H1 (cell line): Measurements from ENCODE around the gene ARCN1. TPM values are rescaled to one million over a fixed set of nuclear protein-coding genes. Genes with fewer than 3 reads are reported as not detected.
A peak's percentile ranks its signal among the peaks of the same experiment; 100 is the strongest.

Experiments
- CTCF ChIA-PET: fragments of 300-600 bp; sonication (Branson Sonifier 250); formaldehyde crosslinking; loops from one replicate; lab custom pipeline; 2021; ENCODE audit not compliant: partially characterized antibody; lab: Charles Lee
- POLR2A ChIA-PET: fragments of 300-600 bp; sonication (Branson Sonifier 250); formaldehyde crosslinking; loops from one replicate; lab custom pipeline; 2021; ENCODE audit warnings: inconsistent platforms; ENCODE audit not compliant: partially characterized antibody; lab: Charles Lee
- DNase-seq, 2 experiments: peaks; one replicate each; pipeline versions ENCODE4 v3.0.0 to v3.0.0-alpha.2; 2010 to 2022; ENCODE audit warnings: low spot score in 2 of 2, low read depth in 1 of 2, mixed read lengths in 1 of 2
- FAIRE-seq: peaks from 2 replicates; lab custom pipeline; 2011; peaks lifted over from hg19 to GRCh38; lab: Jason Lieb, UNC
- H2AFZ ChIP-seq: 2 replicates; pipeline ENCODE4 v1.8.1; 2012; ENCODE audit warnings: low read length, inconsistent platforms
- H2AK5ac ChIP-seq: 2 replicates; pipeline ENCODE4 v1.6.1; 2013; ENCODE audit warnings: low read depth, low read length
- H2BK120ac ChIP-seq: replicated peaks from 2 replicates; pipeline ENCODE3; 2013; ENCODE audit warnings: low read depth, low read length, inconsistent platforms
- H2BK12ac ChIP-seq: 2 replicates; pipeline ENCODE4 v1.6.1; 2013; ENCODE audit warnings: low read depth, low read length
- H2BK15ac ChIP-seq: 2 replicates; pipeline ENCODE4 v1.6.1; 2013; ENCODE audit warnings: low read length
- H2BK20ac ChIP-seq: 2 replicates; pipeline ENCODE4 v1.6.1; 2013; ENCODE audit warnings: low read length
- H2BK5ac ChIP-seq: 2 replicates; pipeline ENCODE4 v1.6.1; 2013; ENCODE audit warnings: low read depth, low read length
- H3K14ac ChIP-seq: 2 replicates; pipeline ENCODE4 v1.6.1; 2013; ENCODE audit warnings: inconsistent platforms; ENCODE audit not compliant: insufficient read length
- H3K18ac ChIP-seq: 2 replicates; pipeline ENCODE4 v1.6.1; 2013; ENCODE audit warnings: low read length; ENCODE audit errors: extremely low read depth
- H3K23ac ChIP-seq: 2 replicates; pipeline ENCODE4 v1.6.1; 2013; ENCODE audit warnings: inconsistent platforms; ENCODE audit not compliant: insufficient read length
- H3K23me2 ChIP-seq: 2 replicates; pipeline ENCODE4 v1.6.1; 2013; ENCODE audit warnings: low read depth, low read length
- H3K27ac ChIP-seq: 2 replicates; pipeline ENCODE4 v1.6.1; 2011; ENCODE audit warnings: low read depth, low read length, inconsistent platforms
- H3K27me3 ChIP-seq, 4 experiments: replicated peaks in 1 of 4; 1 replicate in 1 of 4; 2 replicates in 3 of 4; pipeline versions ENCODE4 v1.6.1 to v1.8.1; 2011 to 2013; ENCODE audit warnings: low read length in 3 of 4, mild to moderate bottlenecking in 3 of 4, inconsistent platforms in 2 of 4, mixed read lengths in 2 of 4, moderate library complexity in 1 of 4; ENCODE audit not compliant: control insufficient read depth in 3 of 4, insufficient read depth in 3 of 4; ENCODE audit errors: extremely low read depth in 1 of 4
- H3K36me3 ChIP-seq, 4 experiments: 2 replicates each; pipeline versions ENCODE4 v1.6.1 to v1.8.1; 2011 to 2013; ENCODE audit warnings: mild to moderate bottlenecking in 4 of 4, low read length in 3 of 4, moderate library complexity in 2 of 4, control low read depth in 1 of 4, inconsistent platforms in 1 of 4; ENCODE audit not compliant: insufficient read depth in 4 of 4, control insufficient read depth in 2 of 4
- H3K4ac ChIP-seq: replicated peaks from 2 replicates; pipeline ENCODE3; 2013; ENCODE audit warnings: low read length, low read depth, mixed read lengths, inconsistent platforms; ENCODE audit not compliant: insufficient read length
- H3K4me1 ChIP-seq, 4 experiments: replicated peaks in 1 of 4; 1 replicate in 1 of 4; 2 replicates in 3 of 4; pipeline versions ENCODE4 v1.6.1 to v1.8.1; 2011 to 2013; ENCODE audit warnings: low read length in 3 of 4, inconsistent platforms in 2 of 4, mixed read lengths in 1 of 4; ENCODE audit not compliant: insufficient read depth in 4 of 4, control insufficient read depth in 3 of 4
- H3K4me2 ChIP-seq, 2 experiments: 2 replicates each; pipeline versions ENCODE4 v1.6.1 to v1.8.1; 2011 to 2013; ENCODE audit warnings: low read depth in 2 of 2, low read length in 2 of 2, control low read depth in 1 of 2, inconsistent platforms in 1 of 2, mild to moderate bottlenecking in 1 of 2; ENCODE audit not compliant: insufficient read depth in 1 of 2
- H3K4me3 ChIP-seq, 4 experiments: fragments of 200-600, 300-600 bp in 1 of 4; sonication (generic), shearing (Covaris generic), sonication (Bioruptor Twin) in 1 of 4; 2 replicates each; pipeline versions ENCODE4 v1.5.1 to v1.8.1; 2011 to 2016; ENCODE audit warnings: low read length in 4 of 4, low read depth in 3 of 4, control low read depth in 2 of 4, inconsistent platforms in 2 of 4, mild to moderate bottlenecking in 2 of 4, mixed read lengths in 1 of 4, moderate library complexity in 1 of 4; ENCODE audit not compliant: insufficient read depth in 2 of 4; ENCODE audit errors: extremely low read depth in 1 of 4
- H3K56ac ChIP-seq: replicated peaks from 2 replicates; pipeline ENCODE3; 2013; ENCODE audit warnings: low read depth, mild to moderate bottlenecking, mixed read lengths, low read length, inconsistent platforms; ENCODE audit not compliant: insufficient read length
- H3K79me1 ChIP-seq: 2 replicates; pipeline ENCODE4 v1.6.1; 2013; ENCODE audit warnings: low read depth, low read length, control low read depth
- H3K79me2 ChIP-seq, 2 experiments: 2 replicates each; pipeline versions ENCODE4 v1.6.1 to v1.8.1; 2012 to 2013; ENCODE audit warnings: low read length in 2 of 2, mild to moderate bottlenecking in 2 of 2, inconsistent platforms in 1 of 2; ENCODE audit not compliant: insufficient read depth in 2 of 2, control insufficient read depth in 1 of 2
- H3K9ac ChIP-seq, 4 experiments: replicated peaks in 1 of 4; 1 replicate in 1 of 4; 2 replicates in 3 of 4; pipeline versions ENCODE4 v1.6.1 to v1.8.1; 2011 to 2013; ENCODE audit warnings: low read depth in 3 of 4, low read length in 3 of 4, control low read depth in 2 of 4, mild to moderate bottlenecking in 2 of 4, moderate library complexity in 2 of 4, inconsistent platforms in 1 of 4; ENCODE audit errors: extremely low read depth in 1 of 4
- H3K9me3 ChIP-seq, 2 experiments: 2 replicates each; pipeline versions ENCODE4 v1.6.1 to v1.8.1; 2012 to 2013; ENCODE audit warnings: mild to moderate bottlenecking in 2 of 2, moderate library complexity in 2 of 2, control low read depth in 1 of 2, inconsistent platforms in 1 of 2, low read depth in 1 of 2, low read length in 1 of 2, mixed read lengths in 1 of 2; ENCODE audit not compliant: insufficient read depth in 2 of 2
- H4K20me1 ChIP-seq, 2 experiments: replicated peaks in 1 of 2; 2 replicates each; pipeline versions ENCODE3 to v1.8.1; 2011 to 2013; ENCODE audit warnings: inconsistent platforms in 2 of 2, low read length in 2 of 2, mild to moderate bottlenecking in 1 of 2; ENCODE audit not compliant: insufficient read depth in 2 of 2, control insufficient read depth in 1 of 2
- H4K5ac ChIP-seq: 2 replicates; pipeline ENCODE4 v1.6.1; 2013; ENCODE audit warnings: low read length, low read depth, mixed read lengths, inconsistent platforms; ENCODE audit not compliant: insufficient read length
- H4K8ac ChIP-seq: 2 replicates; pipeline ENCODE4 v1.8.0; 2013; ENCODE audit warnings: mild to moderate bottlenecking, moderate library complexity, low read length, inconsistent platforms; ENCODE audit not compliant: insufficient read depth; ENCODE audit errors: extremely low read depth
- H4K91ac ChIP-seq: replicated peaks from 2 replicates; pipeline ENCODE3; 2013; ENCODE audit warnings: low read length, mixed read lengths, inconsistent platforms; ENCODE audit not compliant: insufficient read length
- ASH2L ChIP-seq: fragments of 200-600, 300-600 bp; sonication (generic); IDR thresholded peaks from one replicate; pipeline ENCODE4 v1.7.1; 2017; ENCODE audit warnings: low read length
- PHF8 ChIP-seq: fragments of 200-600 bp; sonication (generic); conservative IDR thresholded peaks from 2 replicates; pipeline ENCODE4 v1.7.1; 2012; ENCODE audit warnings: low read depth, mild to moderate bottlenecking, inconsistent platforms, low read length, moderate library complexity
- RAD21 ChIP-seq, 2 experiments: IDR thresholded peaks in 1 of 2; conservative IDR thresholded peaks in 1 of 2; 2 replicates each; pipeline ENCODE4 v1.6.1; 2011; ENCODE audit warnings: low read depth in 2 of 2, low read length in 2 of 2, improper control_type of control experiment in 1 of 2, inconsistent platforms in 1 of 2, mild to moderate bottlenecking in 1 of 2, moderate library complexity in 1 of 2
- WGBS, 2 experiments: shearing (Covaris generic) in 1 of 2; methylation state at CpG; one replicate each; pipeline versions ENCODE4 v1.1.6 to v1.1.7; 2013 to 2015; ENCODE audit warnings: low lambda C conversion rate in 2 of 2, mixed read lengths in 2 of 2, inconsistent platforms in 1 of 2, low coverage in 1 of 2, missing lambda C conversion rate in 1 of 2; ENCODE audit not compliant: insufficient replicate concordance in 2 of 2, insufficient coverage in 1 of 2, insufficient read length in 1 of 2; ENCODE audit errors: extremely low coverage in 1 of 2, missing lambda C conversion rate in 1 of 2; 5-methylcytosine and 5-hydroxymethylcytosine counted together
- polyA plus RNA-seq, 7 experiments: library from polyadenylated mRNA; depleted of rRNA in 3 of 7; stranded (reverse) in 5 of 7; unstranded in 2 of 7; fragments of >200 nt in 5 of 7; fragments of 200-250 nt in 2 of 7; gene quantifications; 1 replicate in 5 of 7; 2 replicates in 1 of 7; 4 replicates in 1 of 7; pipeline versions ENCODE4 v1.2.1 to v1.2.3, GENCODE V29; 2011 to 2013; ENCODE audit warnings: missing spikeins in 2 of 7, mixed read lengths in 2 of 7
- total RNA-seq: library from RNA; stranded (reverse); fragmentation: NEBNext Ultra II Directional; extraction: Animal tissue kit (Norgen Biotek cat#: 25700); gene quantifications from 2 replicates; pipeline ENCODE4 v1.2.1, GENCODE V29; 2021

ARCN1 gene
- total and polyA plus RNA-seq, 2 of the 8 experiments (the other 6 are each of a cell fraction or from before 2014, with no cell fraction given): 132 to 146 TPM

- 64% methylated on average over 2 of the region's 2 CpGs; no CpG with 5 or more reads in 1 of the 2 experiments for WGBS, 2 experiments
- peaks cover 0 to 20% of the 10 kb centered on the region in 2 experiments for H4K20me1 ChIP-seq
- CTCF ChIA-PET: interaction anchor here (0.6 to 10.4 kb wide), 7 partner anchors 10 to 712 kb away, joined by 3 to 155 read pairs (median 5); partner anchors contain the start of gene PHLDB1
Observed at GRCh38 chr11:118625976-118626375, 53.8 kb downstream of the ARCN1 start.

More at GRCh38 chr11:118625976-118626375, 53.8 kb downstream of the ARCN1 start:
- Histone ChIP-seq H3K23ac (no peak overlapping the region), H3K4me1 (peaks cover 0 to 18% (median 14%) of the 10 kb centered on the region in 4 experiments; a peak in 6 of 7 replicates), H3K4ac (no peak overlapping the region), H4K91ac (no peak overlapping the region), H2AK5ac (no peak overlapping the region), H3K4me3 (no peak overlapping the region), H3K56ac (no peak overlapping the region), H3K36me3 (peaks cover 12 to 33% (median 24%) of the 10 kb centered on the region in 4 experiments), H3K4me2 (no peak overlapping the region), H2AFZ (no peak overlapping the region), H3K27ac (no peak overlapping the region), H2BK12ac (no peak overlapping the region), H2BK5ac (no peak overlapping the region), H3K14ac (no peak overlapping the region), H4K5ac (no peak overlapping the region), H3K9ac (no peak overlapping the region), H2BK20ac (no peak overlapping the region), H4K8ac (no peak overlapping the region), H3K27me3 (no peaks in the 10 kb centered on the region), H2BK120ac (no peak overlapping the region), H3K23me2 (peaks cover 10% of the 10 kb centered on the region), H2BK15ac (no peak overlapping the region), H3K9me3 (no peaks in the 10 kb centered on the region), H3K18ac (no peak overlapping the region), H3K79me1 (peaks cover 20% of the 10 kb centered on the region), H3K79me2 (peaks cover 7 to 27% of the 10 kb centered on the region in 2 experiments; a peak in 2 of 4 replicates)
- TF ChIP-seq PHF8 (no peak), RAD21 (IDR thresholded peaks at IDR 0.05 in 1 of 2, conservative IDR thresholded peaks at IDR 0.05 in 1 of 2; ENCODE audit: low read depth in 2 of 2, low read length in 2 of 2) (0 out of 4 replicates have a peak, but pooled peaks of 1 of the 2 experiments have one; percentile 0), ASH2L (no peak)
- POLR2A ChIA-PET: interaction anchor here (2.2 to 28.7 kb wide), 3 partner anchors 11 to 32 kb away, joined by 5 to 574 read pairs (median 574); partner anchors contain the start of gene PHLDB1
- no peak for FAIRE-seq
- no peak for DNase-seq
